Mesendoderm (in vitro differentiated cells): ENCODE measurements around the gene PDHB.

Experiments used
- DNase-seq: peaks from one replicate; pipeline ENCODE4 v3.0.0; 2013
- H2AK5ac ChIP-seq: 2 replicates; pipeline ENCODE4 v1.6.1; 2013; ENCODE audit warnings: low read length, inconsistent platforms
- H2BK120ac ChIP-seq: 2 replicates; pipeline ENCODE4 v1.6.1; 2013; ENCODE audit warnings: low read depth, mild to moderate bottlenecking, low read length, moderate library complexity, mixed read lengths
- H2BK15ac ChIP-seq: replicated peaks from 2 replicates; pipeline ENCODE4 v1.6.1; 2013; ENCODE audit warnings: low read depth, mild to moderate bottlenecking, moderate library complexity
- H2BK5ac ChIP-seq: 2 replicates; pipeline ENCODE4 v1.6.1; 2013; ENCODE audit warnings: low read length, inconsistent platforms
- H3K18ac ChIP-seq: 2 replicates; pipeline ENCODE4 v1.6.1; 2013; ENCODE audit warnings: mild to moderate bottlenecking, low read length, mixed read lengths
- H3K23ac ChIP-seq: one replicate; pipeline ENCODE4 v1.6.1; 2013; ENCODE audit warnings: low read length
- H3K27ac ChIP-seq: 2 replicates; pipeline ENCODE4 v1.5.1; 2013; ENCODE audit warnings: low read depth, mild to moderate bottlenecking, inconsistent platforms, low read length, moderate library complexity
- H3K27me3 ChIP-seq: 2 replicates; pipeline ENCODE4 v1.6.1; 2013; ENCODE audit warnings: low read length, control low read depth, mild to moderate bottlenecking, inconsistent platforms; ENCODE audit not compliant: insufficient read depth, poor library complexity
- H3K36me3 ChIP-seq: 2 replicates; pipeline ENCODE4 v1.6.1; 2013; ENCODE audit warnings: low read length, inconsistent platforms; ENCODE audit not compliant: control insufficient read depth, insufficient read depth
- H3K4ac ChIP-seq: one replicate; pipeline ENCODE4 v1.6.1; 2013; ENCODE audit warnings: low read depth, mild to moderate bottlenecking, low read length, moderate library complexity
- H3K4me1 ChIP-seq: 2 replicates; pipeline ENCODE4 v1.6.1; 2013; ENCODE audit warnings: low read depth, low read length, inconsistent platforms; ENCODE audit not compliant: control insufficient read depth
- H3K4me2 ChIP-seq: 2 replicates; pipeline ENCODE4 v1.6.1; 2013; ENCODE audit warnings: low read length
- H3K4me3 ChIP-seq: 2 replicates; pipeline ENCODE4 v1.5.1; 2013; ENCODE audit warnings: mild to moderate bottlenecking, low read length
- H3K56ac ChIP-seq: one replicate; pipeline ENCODE4 v1.6.1; 2013; ENCODE audit warnings: low read length
- H3K79me1 ChIP-seq: 2 replicates; pipeline ENCODE4 v1.6.1; 2013; ENCODE audit warnings: low read length, inconsistent platforms
- H3K79me2 ChIP-seq: 2 replicates; pipeline ENCODE4 v1.6.1; 2013; ENCODE audit warnings: mild to moderate bottlenecking, low read length; ENCODE audit not compliant: control insufficient read depth, insufficient read depth
- H3K9ac ChIP-seq: 2 replicates; pipeline ENCODE4 v1.6.1; 2013; ENCODE audit warnings: low read length, inconsistent platforms
- H4K5ac ChIP-seq: one replicate; pipeline ENCODE4 v1.6.1; 2013; ENCODE audit warnings: low read length
- H4K8ac ChIP-seq: one replicate; pipeline ENCODE4 v1.6.1; 2013; ENCODE audit warnings: low read depth, mild to moderate bottlenecking, control low read depth, low read length, moderate library complexity
- WGBS: extraction: QIAGEN DNeasy Blood & Tissue Kit; methylation state at CpG from one replicate; pipeline ENCODE4 v1.1.7; 2013; ENCODE audit warnings: low lambda C conversion rate, missing lambda C conversion rate; ENCODE audit not compliant: insufficient coverage; ENCODE audit errors: extremely low coverage; 5-methylcytosine and 5-hydroxymethylcytosine counted together

Gene PDHB

DNA sequence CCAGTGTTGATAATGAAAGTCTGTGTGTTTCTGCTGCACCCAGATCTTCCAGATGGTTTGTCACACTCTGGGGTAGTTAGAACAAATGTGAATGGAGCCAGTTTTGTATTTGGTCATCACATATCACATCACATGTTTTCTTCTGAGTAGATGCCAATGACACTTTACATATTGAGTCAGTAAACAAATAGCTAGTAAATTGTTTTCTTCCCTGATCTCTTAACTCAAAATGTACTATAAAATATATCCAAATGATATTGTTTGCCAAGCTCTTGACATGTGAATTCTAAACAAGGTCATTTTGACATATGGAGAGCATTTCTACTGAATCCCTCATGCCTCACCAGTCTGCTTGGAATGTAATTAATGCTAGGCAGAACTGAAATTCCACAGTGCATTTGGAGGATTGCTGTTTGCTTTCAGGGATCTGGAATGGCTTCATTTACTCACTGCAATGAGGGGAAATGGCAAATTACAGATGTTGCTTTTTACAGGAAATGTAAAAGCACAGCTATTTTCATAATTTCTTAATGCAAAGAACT is 45.0 kb downstream of the PDHB start:
- H3K27ac ChIP-seq, result no peak overlapping the region
- no peaks in the 10 kb centered on the region for H3K27me3 ChIP-seq
- no peak overlapping the region for H4K5ac ChIP-seq
- H3K4me3 ChIP-seq, result no peak overlapping the region
- H3K79me1 ChIP-seq, result no peaks in the 10 kb centered on the region
- no peak overlapping the region for H2AK5ac ChIP-seq
- H3K4me2 ChIP-seq, result no peak overlapping the region
- H2BK15ac ChIP-seq, result no peak overlapping the region
- DNase-seq, result peak; percentile 51
- H3K56ac ChIP-seq, result no peak overlapping the region
- H2BK5ac ChIP-seq, result no peak overlapping the region
- no peak overlapping the region for H2BK120ac ChIP-seq
- no peak overlapping the region for H4K8ac ChIP-seq
- H3K36me3 ChIP-seq, result no peaks in the 10 kb centered on the region
- no peak overlapping the region for H3K23ac ChIP-seq
- H3K4me1 ChIP-seq, result no peaks in the 10 kb centered on the region
- H3K9ac ChIP-seq, result no peak overlapping the region
- no peak overlapping the region for H3K4ac ChIP-seq
- no peak overlapping the region for H3K18ac ChIP-seq
- H3K79me2 ChIP-seq, result no peaks in the 10 kb centered on the region

GRCh38 chr3:58387650-58388546 is 45.7 kb downstream of the PDHB start:
- H3K23ac ChIP-seq, result no peak overlapping the region
- no peak overlapping the region for H3K4me2 ChIP-seq
- H2BK15ac ChIP-seq, result no peak overlapping the region
- no peak overlapping the region for H3K4me3 ChIP-seq
- no peak overlapping the region for H2AK5ac ChIP-seq
- WGBS, result no CpG with 5 or more reads among the region's 6 CpGs
- no peak for DNase-seq
- no peak overlapping the region for H3K9ac ChIP-seq
- no peak overlapping the region for H3K56ac ChIP-seq
- H4K5ac ChIP-seq, result no peak overlapping the region
- no peaks in the 10 kb centered on the region for H3K79me1 ChIP-seq
- H3K79me2 ChIP-seq, result no peaks in the 10 kb centered on the region
- no peak overlapping the region for H2BK5ac ChIP-seq
- no peaks in the 10 kb centered on the region for H3K36me3 ChIP-seq
- H3K18ac ChIP-seq, result no peak overlapping the region
- H2BK120ac ChIP-seq, result no peak overlapping the region
- no peak overlapping the region for H3K27ac ChIP-seq
- no peaks in the 10 kb centered on the region for H3K27me3 ChIP-seq
- H3K4ac ChIP-seq, result no peak overlapping the region
- H4K8ac ChIP-seq, result no peak overlapping the region
- H3K4me1 ChIP-seq, result no peaks in the 10 kb centered on the region

- no peak overlapping the region for H4K8ac ChIP-seq
- no peak overlapping the region for H3K4ac ChIP-seq
- no peak overlapping the region for H3K23ac ChIP-seq
- H3K56ac ChIP-seq, result peak overlapping the region; percentile 53
- no peak overlapping the region for H4K5ac ChIP-seq
- peak; percentile 66 for DNase-seq
- no CpG with 5 or more reads among the region's 3 CpGs for WGBS
- no peak overlapping the region for H3K9ac ChIP-seq
- no peak overlapping the region for H3K27ac ChIP-seq
- H3K79me1 ChIP-seq, result no peaks in the 10 kb centered on the region
- no peaks in the 10 kb centered on the region for H3K36me3 ChIP-seq
- no peak overlapping the region for H3K4me3 ChIP-seq
- H3K4me2 ChIP-seq, result no peak overlapping the region
- no peak overlapping the region for H3K18ac ChIP-seq
- no peaks in the 10 kb centered on the region for H3K79me2 ChIP-seq
- no peak overlapping the region for H2BK120ac ChIP-seq
- no peak overlapping the region for H2BK15ac ChIP-seq
- no peak overlapping the region for H2BK5ac ChIP-seq
- no peaks in the 10 kb centered on the region for H3K4me1 ChIP-seq
- no peak overlapping the region for H2AK5ac ChIP-seq
- H3K27me3 ChIP-seq, result no peaks in the 10 kb centered on the region
These were observed 46.8 kb downstream of the PDHB start for GRCh38 chr3:58386626-58387365.

GRCh38 chr3:58384381-58385090 is 49.1 kb downstream of the PDHB start:
- Histone ChIP-seq H3K23ac (no peak overlapping the region), H3K18ac (no peak overlapping the region), H3K4ac (no peak overlapping the region), H2AK5ac (no peak overlapping the region), H2BK15ac (no peak overlapping the region), H3K27me3 (no peaks in the 10 kb centered on the region), H4K8ac (no peak overlapping the region), H3K4me3 (no peak overlapping the region), H3K56ac (no peak overlapping the region), H2BK5ac (no peak overlapping the region), H3K36me3 (no peaks in the 10 kb centered on the region), H4K5ac (no peak overlapping the region), H3K4me1 (no peaks in the 10 kb centered on the region), H3K79me2 (no peaks in the 10 kb centered on the region), H3K9ac (no peak overlapping the region), H2BK120ac (no peak overlapping the region), H3K27ac (no peak overlapping the region), H3K79me1 (no peaks in the 10 kb centered on the region), H3K4me2 (no peak overlapping the region)
- DNase-seq, result no peak
- no CpG with 5 or more reads among the region's 3 CpGs for WGBS

DNA sequence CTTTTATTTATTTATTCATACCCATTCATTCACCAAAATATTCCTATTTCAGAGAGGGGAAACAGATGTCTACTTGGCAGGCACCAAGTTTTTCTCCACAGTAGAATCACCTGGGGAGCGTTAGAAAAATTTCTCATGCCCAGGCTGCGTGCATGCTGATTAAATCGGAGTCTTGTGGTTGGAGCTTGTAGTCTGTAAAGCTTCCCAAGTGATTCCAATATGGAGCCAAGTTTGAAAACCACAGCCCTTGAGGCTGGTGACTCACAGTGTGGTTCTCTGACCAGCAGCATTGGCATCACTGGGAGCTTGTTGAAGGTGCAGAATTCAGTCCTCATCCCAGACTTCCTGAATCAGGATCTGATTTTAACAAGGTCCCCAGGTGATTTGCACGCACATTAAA is 49.7 kb downstream of the PDHB start:
- WGBS, result no CpG with 5 or more reads among the region's 4 CpGs
- H3K56ac ChIP-seq, result no peak overlapping the region
- H3K9ac ChIP-seq, result no peak overlapping the region
- peak; percentile 21 for DNase-seq
- no peak overlapping the region for H3K18ac ChIP-seq
- no peaks in the 10 kb centered on the region for H3K36me3 ChIP-seq
- H3K27ac ChIP-seq, result no peak overlapping the region
- no peak overlapping the region for H2BK120ac ChIP-seq
- H3K4me3 ChIP-seq, result no peak overlapping the region
- H3K4ac ChIP-seq, result no peak overlapping the region
- no peak overlapping the region for H2BK5ac ChIP-seq
- H2BK15ac ChIP-seq, result no peak overlapping the region
- no peaks in the 10 kb centered on the region for H3K79me1 ChIP-seq
- no peak overlapping the region for H3K23ac ChIP-seq
- H3K4me1 ChIP-seq, result no peaks in the 10 kb centered on the region
- no peaks in the 10 kb centered on the region for H3K27me3 ChIP-seq
- H4K5ac ChIP-seq, result no peak overlapping the region
- H3K79me2 ChIP-seq, result no peaks in the 10 kb centered on the region
- no peak overlapping the region for H4K8ac ChIP-seq
- H3K4me2 ChIP-seq, result no peak overlapping the region
- H2AK5ac ChIP-seq, result no peak overlapping the region
